ENCODE measurements around the gene P2RY8. TPM values are rescaled to one million over a fixed set of nuclear protein-coding genes. Genes with fewer than 3 reads are reported as not detected.
"Not testable (repeated sequence)": the region's sequence is repeated elsewhere in the genome, so short reads cannot be mapped to it uniquely, and the experiment has no call there.

The P2RY8 gene
- polyA plus RNA-seq, 4 donors = 0.22 to 2.1 (median 1.2) TPM

GRCh38 chrX:1474593-1474992 lies 62.4 kb downstream of the P2RY8 start:
- DNase-seq; H3K4me1 ChIP-seq (ENCODE audit: control insufficient read depth in 3 of 3, insufficient read depth in 2 of 3, low read depth in 1 of 3, low read length in 2 of 3); H3K36me3 ChIP-seq (ENCODE audit: control insufficient read depth in 3 of 3, insufficient read depth in 2 of 3, low read depth in 1 of 3, low read length in 3 of 3); H3K4me3 ChIP-seq (ENCODE audit: low read depth in 1 of 3, low read length in 3 of 3); H3K9me3 ChIP-seq (ENCODE audit: control insufficient read depth in 2 of 2, insufficient read depth in 1 of 2, low read depth in 1 of 2, low read length in 1 of 2); FAIRE-seq; H3K27ac ChIP-seq (ENCODE audit: low read depth in 1 of 3, low read length in 2 of 3); H3K27me3 ChIP-seq (ENCODE audit: control insufficient read depth in 3 of 3, insufficient read depth in 3 of 3, low read length in 3 of 3): not testable (repeated sequence)
- WGBS, 3 donors = 62 to 75% (median 66%) methylated on average over 2 of the region's 2 CpGs

- H3K4me1 ChIP-seq (ENCODE audit: control insufficient read depth in 3 of 3, insufficient read depth in 2 of 3, low read depth in 1 of 3, low read length in 2 of 3) = no peaks in the 10 kb centered on the region
- H3K4me3 ChIP-seq (ENCODE audit: low read depth in 1 of 3, low read length in 3 of 3) = no peak overlapping the region
- WGBS, 3 donors = 92 to 97% (median 95%) methylated on average over 2 of the region's 2 CpGs
- DNase-seq (no peak), FAIRE-seq (no peak)
- H3K27ac ChIP-seq (ENCODE audit: low read depth in 1 of 3, low read length in 2 of 3) = no peak overlapping the region
- peaks cover 0 to 2% (median 0%) of the 10 kb centered on the region in 3 donors for H3K27me3 ChIP-seq (ENCODE audit: control insufficient read depth in 3 of 3, insufficient read depth in 3 of 3, low read length in 3 of 3)
- H3K36me3 ChIP-seq (ENCODE audit: control insufficient read depth in 3 of 3, insufficient read depth in 2 of 3, low read depth in 1 of 3, low read length in 3 of 3) = no peaks in the 10 kb centered on the region
- H3K9me3 ChIP-seq (ENCODE audit: control insufficient read depth in 2 of 2, insufficient read depth in 1 of 2, low read depth in 1 of 2, low read length in 1 of 2) = no peaks in the 10 kb centered on the region
Observed at GRCh38 chrX:1472975-1473374, 64.0 kb downstream of the P2RY8 start.

- 47 to 57% (median 55%) methylated on average over 20 of the region's 20 CpGs for WGBS, 3 donors
- peaks cover 0 to 2% (median 2%) of the 10 kb centered on the region in 3 donors for H3K4me1 ChIP-seq (ENCODE audit: control insufficient read depth in 3 of 3, insufficient read depth in 2 of 3, low read depth in 1 of 3, low read length in 2 of 3)
- DNase-seq = no peak
- no peak for FAIRE-seq
- no peaks in the 10 kb centered on the region for H3K36me3 ChIP-seq (ENCODE audit: control insufficient read depth in 3 of 3, insufficient read depth in 2 of 3, low read depth in 1 of 3, low read length in 3 of 3)
- peak overlapping the region in 1 of 3 donors; percentile 88 for H3K27ac ChIP-seq (ENCODE audit: low read depth in 1 of 3, low read length in 2 of 3)
- H3K27me3 ChIP-seq (ENCODE audit: control insufficient read depth in 3 of 3, insufficient read depth in 3 of 3, low read length in 3 of 3) = peaks cover 0 to 7% (median 2%) of the 10 kb centered on the region in 3 donors
- H3K9me3 ChIP-seq (ENCODE audit: control insufficient read depth in 2 of 2, insufficient read depth in 1 of 2, low read depth in 1 of 2, low read length in 1 of 2) = no peaks in the 10 kb centered on the region
- no peak overlapping the region for H3K4me3 ChIP-seq (ENCODE audit: low read depth in 1 of 3, low read length in 3 of 3)
Observed at GRCh38 chrX:1468250-1468772, 68.7 kb downstream of the P2RY8 start.

GRCh38 chrX:1466971-1467561 lies 69.9 kb downstream of the P2RY8 start:
- Histone ChIP-seq H3K4me1 (ENCODE audit: control insufficient read depth in 3 of 3, insufficient read depth in 2 of 3, low read depth in 1 of 3, low read length in 2 of 3) (peaks cover 0 to 2% (median 2%) of the 10 kb centered on the region in 3 donors), H3K9me3 (ENCODE audit: control insufficient read depth in 2 of 2, insufficient read depth in 1 of 2, low read depth in 1 of 2, low read length in 1 of 2) (no peaks in the 10 kb centered on the region), H3K36me3 (ENCODE audit: control insufficient read depth in 3 of 3, insufficient read depth in 2 of 3, low read depth in 1 of 3, low read length in 3 of 3) (no peaks in the 10 kb centered on the region), H3K4me3 (ENCODE audit: low read depth in 1 of 3, low read length in 3 of 3) (peak overlapping the region in 1 of 3 donors; percentile 14), H3K27me3 (ENCODE audit: control insufficient read depth in 3 of 3, insufficient read depth in 3 of 3, low read length in 3 of 3) (peaks cover 0 to 7% (median 2%) of the 10 kb centered on the region in 3 donors), H3K27ac (ENCODE audit: low read depth in 1 of 3, low read length in 2 of 3) (peak overlapping the region in 1 of 3 donors; percentile 88)
- 18 to 33% (median 23%) methylated on average over 20 of the region's 20 CpGs for WGBS, 3 donors
- FAIRE-seq (no peak), DNase-seq (peak in 1 of 2 donors; percentile 49)

DNA sequence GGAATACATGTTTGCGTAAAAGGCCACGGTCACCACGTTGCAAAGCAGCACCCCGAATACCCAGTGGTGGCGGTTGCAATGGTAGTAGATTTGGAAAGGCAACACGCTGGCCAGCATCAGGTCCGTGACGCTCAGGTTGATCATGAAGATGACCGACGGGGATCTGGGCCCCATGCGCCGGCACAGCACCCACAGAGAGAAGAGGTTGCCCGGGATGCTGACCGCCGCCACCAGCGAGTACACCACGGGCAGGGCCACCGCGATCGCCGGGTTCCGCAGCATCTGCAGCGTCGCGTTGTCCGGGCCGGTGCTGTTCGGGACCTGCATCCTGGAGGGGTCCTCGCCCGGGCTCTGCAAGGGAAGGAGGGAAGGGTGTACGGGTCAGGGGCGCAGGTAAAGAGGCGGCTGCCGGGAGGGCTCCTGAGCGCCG lies 70.7 kb downstream of the P2RY8 start:
- H3K27me3 ChIP-seq (ENCODE audit: control insufficient read depth in 3 of 3, insufficient read depth in 3 of 3, low read length in 3 of 3) = peaks cover 0 to 7% (median 0%) of the 10 kb centered on the region in 3 donors
- no peaks in the 10 kb centered on the region for H3K9me3 ChIP-seq (ENCODE audit: control insufficient read depth in 2 of 2, insufficient read depth in 1 of 2, low read depth in 1 of 2, low read length in 1 of 2)
- WGBS, 3 donors = 61 to 67% (median 67%) methylated on average over 34 to 36 of the region's 36 CpGs
- FAIRE-seq (no peak), DNase-seq (no peak)
- no peak overlapping the region for H3K4me3 ChIP-seq (ENCODE audit: low read depth in 1 of 3, low read length in 3 of 3)
- no peak overlapping the region for H3K27ac ChIP-seq (ENCODE audit: low read depth in 1 of 3, low read length in 2 of 3)
- no peaks in the 10 kb centered on the region for H3K36me3 ChIP-seq (ENCODE audit: control insufficient read depth in 3 of 3, insufficient read depth in 2 of 3, low read depth in 1 of 3, low read length in 3 of 3)
- H3K4me1 ChIP-seq (ENCODE audit: control insufficient read depth in 3 of 3, insufficient read depth in 2 of 3, low read depth in 1 of 3, low read length in 2 of 3) = peaks cover 0 to 2% (median 2%) of the 10 kb centered on the region in 3 donors

DNA sequence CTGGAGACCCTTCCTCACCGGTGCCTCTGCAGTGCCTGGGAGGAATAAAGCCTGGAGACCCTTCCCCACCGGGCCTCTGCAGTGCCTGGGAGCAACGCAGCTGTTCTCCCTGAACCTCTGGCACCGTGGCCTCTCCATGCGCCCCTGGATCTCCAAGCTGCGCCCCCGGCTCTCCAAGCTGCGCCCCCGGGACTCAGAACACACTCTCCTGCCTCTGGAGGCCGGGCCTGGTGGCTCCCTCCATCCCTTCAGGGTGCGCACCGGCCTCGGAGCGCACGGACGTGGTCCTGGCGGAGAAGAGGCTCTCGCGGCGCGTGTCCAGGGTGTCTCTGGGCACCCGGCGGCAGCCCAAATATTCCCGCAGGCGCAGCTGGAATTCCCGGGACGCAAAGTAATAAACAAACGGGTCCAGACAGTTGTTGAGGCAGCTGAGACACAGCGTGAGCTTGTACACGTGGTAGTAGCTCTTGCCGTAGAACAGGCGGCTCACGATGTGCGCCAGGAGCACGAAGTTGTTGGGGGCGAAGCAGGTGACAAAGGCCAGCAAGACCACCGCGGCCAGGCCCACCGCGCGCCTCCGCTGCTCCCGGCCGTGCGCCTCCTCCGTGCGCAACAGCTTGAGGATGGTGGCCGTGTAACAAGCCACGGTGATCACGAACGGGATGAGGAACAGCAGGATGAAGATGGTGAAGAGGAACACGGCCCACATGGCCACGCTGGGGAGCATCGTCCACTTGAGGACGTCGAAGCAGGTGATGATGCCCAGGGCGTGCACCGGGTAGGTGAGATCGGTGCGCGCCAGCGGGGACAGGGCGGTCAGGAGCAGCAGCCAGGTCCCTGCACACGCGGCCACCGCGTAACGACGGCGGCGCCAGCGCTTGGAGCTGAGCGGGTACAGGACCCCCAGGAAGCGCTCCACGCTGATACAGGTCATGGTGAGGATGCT lies 71.4 kb downstream of the P2RY8 start:
- FAIRE-seq (no peak), DNase-seq (no peak)
- H3K4me3 ChIP-seq (ENCODE audit: low read depth in 1 of 3, low read length in 3 of 3) = no peak overlapping the region
- H3K9me3 ChIP-seq (ENCODE audit: control insufficient read depth in 2 of 2, insufficient read depth in 1 of 2, low read depth in 1 of 2, low read length in 1 of 2) = no peaks in the 10 kb centered on the region
- peaks cover 0 to 2% (median 2%) of the 10 kb centered on the region in 3 donors for H3K4me1 ChIP-seq (ENCODE audit: control insufficient read depth in 3 of 3, insufficient read depth in 2 of 3, low read depth in 1 of 3, low read length in 2 of 3)
- no peak overlapping the region for H3K27ac ChIP-seq (ENCODE audit: low read depth in 1 of 3, low read length in 2 of 3)
- H3K27me3 ChIP-seq (ENCODE audit: control insufficient read depth in 3 of 3, insufficient read depth in 3 of 3, low read length in 3 of 3) = peaks cover 0 to 7% (median 0%) of the 10 kb centered on the region in 3 donors
- 51 to 67% (median 65%) methylated on average over 66 to 75 of the region's 75 CpGs for WGBS, 3 donors
- no peaks in the 10 kb centered on the region for H3K36me3 ChIP-seq (ENCODE audit: control insufficient read depth in 3 of 3, insufficient read depth in 2 of 3, low read depth in 1 of 3, low read length in 3 of 3)

GRCh38 chrX:1464971-1465285 lies 72.1 kb downstream of the P2RY8 start:
- FAIRE-seq = no peak
- Histone ChIP-seq H3K4me1 (ENCODE audit: control insufficient read depth in 3 of 3, insufficient read depth in 2 of 3, low read depth in 1 of 3, low read length in 2 of 3) (peaks cover 0 to 2% (median 2%) of the 10 kb centered on the region in 3 donors), H3K9me3 (ENCODE audit: control insufficient read depth in 2 of 2, insufficient read depth in 1 of 2, low read depth in 1 of 2, low read length in 1 of 2) (no peaks in the 10 kb centered on the region), H3K27ac (ENCODE audit: low read depth in 1 of 3, low read length in 2 of 3) (no peak overlapping the region), H3K36me3 (ENCODE audit: control insufficient read depth in 3 of 3, insufficient read depth in 2 of 3, low read depth in 1 of 3, low read length in 3 of 3) (no peaks in the 10 kb centered on the region), H3K4me3 (ENCODE audit: low read depth in 1 of 3, low read length in 3 of 3) (no peak overlapping the region), H3K27me3 (ENCODE audit: control insufficient read depth in 3 of 3, insufficient read depth in 3 of 3, low read length in 3 of 3) (peaks cover 0 to 7% (median 0%) of the 10 kb centered on the region in 3 donors)
- no peak for DNase-seq
- WGBS, 3 donors = 67 to 69% (median 69%) methylated on average over 10 to 12 of the region's 12 CpGs
